ENCODE data around the gene RCAN1.

DNA sequence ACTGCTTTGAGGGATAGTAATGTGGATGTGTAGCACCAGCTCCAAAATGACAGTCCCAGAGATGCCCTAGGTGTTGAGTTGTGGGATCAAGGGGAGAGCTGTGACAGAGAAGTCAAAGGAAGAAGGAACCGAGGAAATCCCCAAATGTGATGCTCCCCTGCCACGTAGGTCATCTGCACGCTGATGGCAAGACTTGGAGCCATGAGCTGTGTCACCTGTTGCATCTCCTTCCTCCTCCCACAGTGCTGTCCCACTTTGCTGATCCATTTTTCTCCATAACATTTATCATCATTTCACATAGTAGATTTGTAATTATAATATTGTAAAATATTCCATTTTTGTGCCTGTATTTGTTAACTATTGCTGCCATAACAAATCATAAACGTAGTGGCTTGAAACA is 17.6 kb upstream of the RCAN1 start:
- TF ChIP-seq, protein P1, sequence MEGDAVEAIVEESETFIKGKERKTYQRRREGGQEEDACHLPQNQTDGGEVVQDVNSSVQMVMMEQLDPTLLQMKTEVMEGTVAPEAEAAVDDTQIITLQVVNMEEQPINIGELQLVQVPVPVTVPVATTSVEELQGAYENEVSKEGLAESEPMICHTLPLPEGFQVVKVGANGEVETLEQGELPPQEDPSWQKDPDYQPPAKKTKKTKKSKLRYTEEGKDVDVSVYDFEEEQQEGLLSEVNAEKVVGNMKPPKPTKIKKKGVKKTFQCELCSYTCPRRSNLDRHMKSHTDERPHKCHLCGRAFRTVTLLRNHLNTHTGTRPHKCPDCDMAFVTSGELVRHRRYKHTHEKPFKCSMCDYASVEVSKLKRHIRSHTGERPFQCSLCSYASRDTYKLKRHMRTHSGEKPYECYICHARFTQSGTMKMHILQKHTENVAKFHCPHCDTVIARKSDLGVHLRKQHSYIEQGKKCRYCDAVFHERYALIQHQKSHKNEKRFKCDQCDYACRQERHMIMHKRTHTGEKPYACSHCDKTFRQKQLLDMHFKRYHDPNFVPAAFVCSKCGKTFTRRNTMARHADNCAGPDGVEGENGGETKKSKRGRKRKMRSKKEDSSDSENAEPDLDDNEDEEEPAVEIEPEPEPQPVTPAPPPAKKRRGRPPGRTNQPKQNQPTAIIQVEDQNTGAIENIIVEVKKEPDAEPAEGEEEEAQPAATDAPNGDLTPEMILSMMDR (IDR thresholded peaks at IDR 0.05), result no peak
- no peak for TF ChIP-seq ZFX (IDR thresholded peaks at IDR 0.05; ENCODE audit: borderline replicate concordance)
